NK-92 (cell line): Measurements from ENCODE around the gene C6orf62.
"Not testable (repeated sequence)": the region's sequence is repeated elsewhere in the genome, so short reads cannot be mapped to it uniquely, and the experiment has no call there.

ENCODE experiments used
- DNase-seq: peaks from one replicate; lab custom pipeline; 2025; ENCODE audit not compliant: unreplicated experiment; lab: John Stamatoyannopoulos, UW

The C6orf62 gene

GRCh38 chr6:24668997-24669361, 50.0 kb downstream of the C6orf62 start:
- no peak for DNase-seq

- not testable (repeated sequence) for DNase-seq
Observed at GRCh38 chr6:24668066-24668996, 50.6 kb downstream of the C6orf62 start.

GRCh38 chr6:24667378-24667803, 51.6 kb downstream of the C6orf62 start:
- no peak for DNase-seq

GRCh38 chr6:24666641-24667377, 52.1 kb downstream of the C6orf62 start, which contains the start of the genes ACOT13 and TDP2:
TSS of gene ACOT13 (plus strand) at chr6:24667077. CDS start at chr6:24667264, 187 bp downstream.
TSS of gene TDP2 (minus strand) at chr6:24666899. CDS start at chr6:24666862, 37 bp downstream.
- DNase-seq = peak; percentile 84

DNA sequence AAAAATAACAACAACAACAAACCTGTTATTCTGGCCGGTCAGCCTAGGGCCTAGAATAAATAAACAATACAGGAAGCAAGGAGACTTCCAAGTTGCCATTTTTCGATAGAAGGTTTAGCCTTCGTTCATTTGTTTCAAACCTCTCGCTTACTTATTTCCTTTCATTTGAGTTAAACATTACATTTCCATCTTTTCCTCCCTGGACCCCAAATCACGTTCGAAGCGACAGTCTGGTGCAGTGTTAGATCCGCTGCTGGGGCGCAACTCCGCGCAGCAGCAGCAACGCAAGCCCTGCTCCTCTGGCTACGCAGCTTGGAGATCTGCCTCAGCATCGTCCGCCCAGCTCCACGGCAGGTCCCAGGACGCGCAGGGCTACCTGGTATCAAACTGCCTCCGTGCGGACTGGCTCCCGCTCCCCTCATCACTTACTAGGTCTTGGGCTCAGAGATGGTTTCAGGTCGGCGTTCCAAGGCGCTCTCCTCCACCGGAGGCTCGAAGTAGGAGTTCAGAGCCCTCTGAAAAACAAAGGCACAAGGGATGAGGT, 52.8 kb downstream of the C6orf62 start:
- DNase-seq = no peak

GRCh38 chr6:24664046-24664987, 54.6 kb downstream of the C6orf62 start:
- no peak for DNase-seq

DNA sequence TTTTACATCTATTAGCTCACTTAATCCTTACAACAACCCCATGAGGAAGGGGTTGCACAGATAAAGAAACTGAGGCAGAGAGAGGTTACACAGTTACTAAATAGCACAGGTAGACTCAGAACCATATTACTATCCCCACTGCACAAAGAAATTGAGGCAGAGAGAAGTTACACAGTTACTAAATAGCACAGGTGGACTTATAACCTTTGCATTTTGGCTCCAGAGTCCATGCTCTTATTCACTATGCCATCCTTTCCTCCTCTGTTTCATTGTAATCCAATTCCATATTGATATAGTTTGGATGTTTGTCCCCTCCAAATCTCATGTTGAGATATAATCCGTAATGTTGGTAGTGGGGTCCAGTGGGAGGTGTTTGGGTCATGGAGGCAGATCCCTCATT, 55.8 kb downstream of the C6orf62 start:
- DNase-seq = no peak

- no peak for DNase-seq
Observed at GRCh38 chr6:24662236-24662635, 56.7 kb downstream of the C6orf62 start.

DNA sequence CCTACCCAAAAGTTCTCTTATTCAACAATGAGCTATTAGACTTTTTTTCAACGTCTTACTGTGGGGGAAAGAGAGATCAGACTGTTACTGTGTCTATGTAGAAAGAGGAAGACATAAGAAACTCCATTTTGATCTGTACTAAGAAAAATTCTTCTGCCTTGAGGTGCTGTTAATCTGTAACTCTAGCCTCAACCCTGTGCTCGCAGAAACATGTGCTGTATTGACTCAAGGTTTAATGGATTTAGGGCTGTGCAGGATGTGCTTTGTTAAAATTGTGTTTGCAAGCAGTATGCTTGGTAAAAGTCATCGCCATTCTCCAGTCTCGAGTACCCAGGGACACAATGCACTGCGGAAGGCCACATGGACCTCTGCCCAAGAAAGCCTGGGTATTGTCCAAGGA, 57.2 kb downstream of the C6orf62 start:
- not testable (repeated sequence) for DNase-seq

GRCh38 chr6:24660105-24660504, 58.8 kb downstream of the C6orf62 start:
- no peak for DNase-seq

DNA sequence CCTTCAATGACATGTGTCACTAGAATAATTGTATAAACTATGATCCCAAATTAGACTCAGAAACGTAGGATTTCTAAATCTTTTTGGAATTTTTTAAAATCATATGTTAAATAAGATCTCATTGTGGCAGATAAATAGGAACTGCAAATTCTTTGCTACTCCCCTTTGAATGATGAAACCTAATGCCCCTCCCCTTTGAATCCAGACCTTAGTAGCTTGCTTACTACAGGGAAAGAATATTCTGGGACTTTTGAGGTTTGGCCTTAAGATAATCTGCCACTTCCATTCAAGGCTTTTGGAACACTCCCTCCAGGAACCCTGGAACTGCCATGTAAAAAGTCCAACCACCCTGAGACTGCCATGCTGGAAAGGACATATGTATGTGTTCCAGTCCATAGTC, 59.4 kb downstream of the C6orf62 start:
- no peak for DNase-seq

- DNase-seq = no peak
Observed at GRCh38 chr6:24658573-24659560, 60.1 kb downstream of the C6orf62 start.

- no peak for DNase-seq
Observed at GRCh38 chr6:24655215-24655614, 63.7 kb downstream of the C6orf62 start.
